ENCODE data around the gene TM9SF1. TPM values are rescaled to one million over a fixed set of nuclear protein-coding genes. Genes with fewer than 3 reads are reported as not detected.

The TM9SF1 gene
- total and polyA plus RNA-seq, 2 of the 4 experiments (the other 2 are of a cell fraction), result 40.4 to 65.6 TPM

DNA sequence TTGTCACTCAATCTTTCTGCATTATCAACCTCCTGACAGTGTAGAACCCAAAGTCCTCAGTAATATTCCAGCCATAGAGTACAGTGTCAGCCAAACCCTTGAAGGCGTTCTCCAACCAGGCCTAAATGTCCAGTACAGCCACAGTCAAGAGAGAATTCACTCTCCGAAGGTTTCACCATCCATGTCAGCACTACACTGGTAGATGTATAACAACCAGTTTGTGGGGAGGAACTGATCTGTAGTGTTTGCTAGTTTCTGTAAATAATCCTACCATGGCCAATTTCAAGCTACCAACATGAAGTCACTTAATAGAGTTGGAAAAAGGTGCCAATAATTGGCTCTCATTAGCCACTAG is 21.1 kb upstream of the TM9SF1 start:
- peak overlapping the region; percentile 39; the same call in 1 of the 2 replicates for H2AK5ac ChIP-seq (ENCODE audit: low read depth, low read length)
- no peaks in the 10 kb centered on the region; the same call in 1 of the 2 replicates for H4K20me1 ChIP-seq (ENCODE audit: insufficient read depth, low read length)
- H2BK5ac ChIP-seq (ENCODE audit: low read depth, low read length, poor library complexity, severe bottlenecking), result peak overlapping the region; percentile 4
- no peak overlapping the region for H3K18ac ChIP-seq (ENCODE audit: low read depth, low read length)
- intact Hi-C loops (cut with micrococcal nuclease) (loop anchor here (1.0 to 10.0 kb wide), 3 partner anchors 16 to 218 kb away; partner anchors contain the start of genes GMPR2 and NEDD8), in situ Hi-C loops (cut with MboI; ENCODE audit: low sequenced_read_pairs) (no loop called here), dilution Hi-C loops (cut with HindIII; ENCODE audit: low sequenced_read_pairs, unreplicated experiment) (no loop called here)
- H3K79me1 ChIP-seq (ENCODE audit: low read depth in 1 of 2, low read length in 2 of 2), result peaks cover 16 to 66% of the 10 kb centered on the region in 2 experiments
- H3K4ac ChIP-seq (ENCODE audit: low read depth, low read length), result peak overlapping the region; percentile 42; the same call in 1 of the 2 replicates
- H3K56ac ChIP-seq (ENCODE audit: extremely low read depth, insufficient read depth, low read length), result no peak overlapping the region
- no TSS peak for BruUV-seq (replicated peaks)
- H3K4me1 ChIP-seq (ENCODE audit: control insufficient read depth, insufficient read depth, low read length), result peaks cover 2% of the 10 kb centered on the region
- ChIA-PET POLR2A (ENCODE audit: unreplicated experiment) (no interaction called here), CTCF (interaction anchor here (1.8 kb wide), 1 partner anchor 12 kb away, joined by 7 read pairs; no protein-coding TSS in a partner anchor)
- TF ChIP-seq RCOR1 (IDR thresholded peaks at IDR 0.05; ENCODE audit: insufficient replicate concordance, low read length) (no peak), RFX5 (IDR thresholded peaks at IDR 0.05; ENCODE audit: low read depth, low read length) (no peak), CEBPB (IDR thresholded peaks at IDR 0.05; ENCODE audit: low read depth, low read length) (no peak), MXI1 (IDR thresholded peaks at IDR 0.05; ENCODE audit: borderline replicate concordance, low read depth, low read length) (no peak), NFE2L2 (IDR thresholded peaks at IDR 0.05; ENCODE audit: low read depth, low read length) (no peak), MAZ (IDR thresholded peaks at IDR 0.05; ENCODE audit: borderline replicate concordance, low read depth, low read length) (no peak), SMC3 (IDR thresholded peaks at IDR 0.05; ENCODE audit: low read depth, low read length) (no peak), CHD1 (IDR thresholded peaks at IDR 0.05; ENCODE audit: low read depth, low read length) (no peak)
- TF ChIP-seq, protein P1, sequence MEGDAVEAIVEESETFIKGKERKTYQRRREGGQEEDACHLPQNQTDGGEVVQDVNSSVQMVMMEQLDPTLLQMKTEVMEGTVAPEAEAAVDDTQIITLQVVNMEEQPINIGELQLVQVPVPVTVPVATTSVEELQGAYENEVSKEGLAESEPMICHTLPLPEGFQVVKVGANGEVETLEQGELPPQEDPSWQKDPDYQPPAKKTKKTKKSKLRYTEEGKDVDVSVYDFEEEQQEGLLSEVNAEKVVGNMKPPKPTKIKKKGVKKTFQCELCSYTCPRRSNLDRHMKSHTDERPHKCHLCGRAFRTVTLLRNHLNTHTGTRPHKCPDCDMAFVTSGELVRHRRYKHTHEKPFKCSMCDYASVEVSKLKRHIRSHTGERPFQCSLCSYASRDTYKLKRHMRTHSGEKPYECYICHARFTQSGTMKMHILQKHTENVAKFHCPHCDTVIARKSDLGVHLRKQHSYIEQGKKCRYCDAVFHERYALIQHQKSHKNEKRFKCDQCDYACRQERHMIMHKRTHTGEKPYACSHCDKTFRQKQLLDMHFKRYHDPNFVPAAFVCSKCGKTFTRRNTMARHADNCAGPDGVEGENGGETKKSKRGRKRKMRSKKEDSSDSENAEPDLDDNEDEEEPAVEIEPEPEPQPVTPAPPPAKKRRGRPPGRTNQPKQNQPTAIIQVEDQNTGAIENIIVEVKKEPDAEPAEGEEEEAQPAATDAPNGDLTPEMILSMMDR (conservative IDR thresholded peaks at IDR 0.05; ENCODE audit: low read depth, low read length), result no peak
- TF ChIP-seq, protein P2, sequence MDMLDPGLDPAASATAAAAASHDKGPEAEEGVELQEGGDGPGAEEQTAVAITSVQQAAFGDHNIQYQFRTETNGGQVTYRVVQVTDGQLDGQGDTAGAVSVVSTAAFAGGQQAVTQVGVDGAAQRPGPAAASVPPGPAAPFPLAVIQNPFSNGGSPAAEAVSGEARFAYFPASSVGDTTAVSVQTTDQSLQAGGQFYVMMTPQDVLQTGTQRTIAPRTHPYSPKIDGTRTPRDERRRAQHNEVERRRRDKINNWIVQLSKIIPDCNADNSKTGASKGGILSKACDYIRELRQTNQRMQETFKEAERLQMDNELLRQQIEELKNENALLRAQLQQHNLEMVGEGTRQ (IDR thresholded peaks at IDR 0.05; ENCODE audit: low read depth, low read length), result no peak
- H2BK20ac ChIP-seq (ENCODE audit: low read depth, low read length), result no peak overlapping the region
- no peak overlapping the region for H2AFZ ChIP-seq (replicated peaks; ENCODE audit: low read length, poor library complexity)
- no peaks in the 10 kb centered on the region for H3K9me3 ChIP-seq (ENCODE audit: control insufficient read depth, insufficient read depth, low read length)
- H2BK15ac ChIP-seq (ENCODE audit: low read depth, low read length), result no peak overlapping the region
- no peaks in the 10 kb centered on the region for H3K27me3 ChIP-seq (ENCODE audit: control insufficient read depth, insufficient read depth, low read length)
- peak overlapping the region in 1 of 2 experiments; percentile 44; a peak in 1 of 4 replicates for H4K8ac ChIP-seq (ENCODE audit: low read depth in 2 of 2, low read length in 2 of 2)
- H4K91ac ChIP-seq (ENCODE audit: insufficient read depth, low read depth, low read length), result no peak overlapping the region
- 0 out of 2 replicates have a peak overlapping the region, but pooled peaks have one; percentile 21 for H3K14ac ChIP-seq (replicated peaks; ENCODE audit: low read depth, low read length)
- H3K9me1 ChIP-seq (ENCODE audit: insufficient read depth, low read length), result 0 out of 2 replicates have a peak, but pooled peaks cover 12% of the 10 kb centered on the region
- DNase-seq (no peak), ATAC-seq (ENCODE audit: low read depth) (no peak)
- no peak overlapping the region for H3K9ac ChIP-seq (ENCODE audit: low read depth, low read length)
- H3K36me3 ChIP-seq (ENCODE audit: control insufficient read depth, insufficient read depth, low read length), result peaks cover 9% of the 10 kb centered on the region
- peak overlapping the region; percentile 37 for H3K4me2 ChIP-seq (ENCODE audit: low read depth, low read length)
- peak overlapping the region; percentile 98 for H2AK9ac ChIP-seq (replicated peaks; ENCODE audit: low read depth, low read length, poor library complexity)
- no peak overlapping the region for H2BK120ac ChIP-seq (ENCODE audit: low read depth, low read length)
- H3K23ac ChIP-seq (ENCODE audit: low read depth, low read length), result 0 out of 2 replicates have a peak overlapping the region, but pooled peaks have one; percentile 14
- H3K27ac ChIP-seq (ENCODE audit: insufficient read depth, low read length), result no peak overlapping the region
- no CpG with 5 or more reads among the region's 2 CpGs for WGBS, 2 experiments (ENCODE audit: extremely low coverage in 2 of 2, insufficient read length in 1 of 2)
- no peak overlapping the region; the same call in 1 of the 2 replicates for H3K4me3 ChIP-seq (ENCODE audit: insufficient read depth, low read depth, low read length)
- no peak overlapping the region for H4K5ac ChIP-seq (ENCODE audit: low read depth, low read length)
